HG02981 (cell line): ENCODE results near the gene ADAMTS14.

Source experiments
- ATAC-seq: cut with Tn5 transposase; IDR thresholded peaks from one replicate; pipeline ENCODE4 v1.9.1; 2021; ENCODE audit warnings: mild to moderate bottlenecking, moderate library complexity; ENCODE audit not compliant: unreplicated experiment

Gene ADAMTS14

GRCh38 chr10:70723771-70724170 lies 51.5 kb downstream of the ADAMTS14 start:
- no peak for ATAC-seq

- ATAC-seq: no peak
Measured at GRCh38 chr10:70726909-70727495, 54.7 kb downstream of the ADAMTS14 start.

GRCh38 chr10:70728328-70728727 lies 56.0 kb downstream of the ADAMTS14 start:
- no peak for ATAC-seq

- ATAC-seq: no peak
Measured at GRCh38 chr10:70729763-70730357, 57.6 kb downstream of the ADAMTS14 start.

- no peak for ATAC-seq
Measured at GRCh38 chr10:70730955-70731354, 58.6 kb downstream of the ADAMTS14 start.

GRCh38 chr10:70732569-70732968 lies 60.3 kb downstream of the ADAMTS14 start:
- ATAC-seq: no peak

- no peak for ATAC-seq
Measured at GRCh38 chr10:70733051-70733450, 60.7 kb downstream of the ADAMTS14 start.

GRCh38 chr10:70735161-70735560 lies 62.9 kb downstream of the ADAMTS14 start:
- ATAC-seq: no peak

GRCh38 chr10:70736525-70736924 lies 64.2 kb downstream of the ADAMTS14 start:
- ATAC-seq: no peak

GRCh38 chr10:70737250-70737649 lies 64.9 kb downstream of the ADAMTS14 start:
- ATAC-seq: no peak

- no peak for ATAC-seq
Measured at GRCh38 chr10:70738006-70738760, 65.9 kb downstream of the ADAMTS14 start.

- no peak for ATAC-seq
Measured at GRCh38 chr10:70738761-70739121, 66.4 kb downstream of the ADAMTS14 start.

GRCh38 chr10:70740406-70741288 lies 68.3 kb downstream of the ADAMTS14 start:
- ATAC-seq: no peak

GRCh38 chr10:70742537-70743429 lies 70.5 kb downstream of the ADAMTS14 start:
- no peak for ATAC-seq

- no peak for ATAC-seq
Measured at GRCh38 chr10:70743430-70743788, 71.1 kb downstream of the ADAMTS14 start.

- no peak for ATAC-seq
Measured at GRCh38 chr10:70743879-70744278, 71.6 kb downstream of the ADAMTS14 start.

- ATAC-seq: no peak
Measured at GRCh38 chr10:70744617-70745143, 72.4 kb downstream of the ADAMTS14 start.

GRCh38 chr10:70745555-70745954 lies 73.2 kb downstream of the ADAMTS14 start:
- ATAC-seq: no peak

GRCh38 chr10:70747192-70747965 lies 75.1 kb downstream of the ADAMTS14 start:
- no peak for ATAC-seq
